Fibroblast of pulmonary artery (primary cell): ENCODE results near the gene CYRIA.
A peak's percentile ranks its signal among the peaks of the same experiment; 100 is the strongest.

Experiments used
- DNase-seq: peaks from one replicate; pipeline ENCODE4 v3.0.0-alpha.2; 2010; ENCODE audit warnings: low read depth
- H3K4me3 ChIP-seq: replicated peaks from 2 replicates; pipeline ENCODE4 v1.5.1; 2011; ENCODE audit warnings: low read depth, mild to moderate bottlenecking, control low read depth, low read length, moderate library complexity
- CTCF ChIP-seq: IDR thresholded peaks from 2 replicates; pipeline ENCODE4 v1.5.1; 2011; ENCODE audit warnings: mild to moderate bottlenecking, control low read depth, low read length, inconsistent platforms; ENCODE audit errors: missing control alignments

Gene CYRIA

GRCh38 chr2:16639431-16639830 lies 26.2 kb downstream of the CYRIA start:
- no peak for DNase-seq
- no peak overlapping the region for H3K4me3 ChIP-seq
- TF ChIP-seq CTCF = no peak

- H3K4me3 ChIP-seq = no peak overlapping the region
- no peak for TF ChIP-seq CTCF
- DNase-seq = no peak
Observed at GRCh38 chr2:16638946-16639345, 26.7 kb downstream of the CYRIA start.

- DNase-seq = no peak
- TF ChIP-seq CTCF = no peak
- no peak overlapping the region for H3K4me3 ChIP-seq
Observed at GRCh38 chr2:16637304-16637703, 28.3 kb downstream of the CYRIA start.

- H3K4me3 ChIP-seq = no peak overlapping the region
- no peak for TF ChIP-seq CTCF
- peak; percentile 53 for DNase-seq
Observed at GRCh38 chr2:16635791-16636699, 29.6 kb downstream of the CYRIA start.

GRCh38 chr2:16633621-16634430 lies 31.8 kb downstream of the CYRIA start:
- no peak overlapping the region for H3K4me3 ChIP-seq
- DNase-seq = peak; percentile 59

GRCh38 chr2:16632598-16632997 lies 33.0 kb downstream of the CYRIA start:
- no peak overlapping the region for H3K4me3 ChIP-seq
- DNase-seq = no peak
- TF ChIP-seq CTCF = no peak

More at GRCh38 chr2:16633621-16634430, 31.8 kb downstream of the CYRIA start:
- TF ChIP-seq CTCF = no peak
